ENCODE results near the gene PLEKHG2. TPM values are rescaled to one million over a fixed set of nuclear protein-coding genes. Genes with fewer than 3 reads are reported as not detected.

The PLEKHG2 gene
- total and polyA plus RNA-seq, 9 of the 15 experiments (the other 6 are each of a cell fraction or from before 2014, with no cell fraction given), result 0.98 to 45.7 (median 9.8) TPM

GRCh38 chr19:39405958-39406655, 6.4 kb upstream of the PLEKHG2 start (continued):
- no peak for TF ChIP-seq ZC3H8 (IDR thresholded peaks at IDR 0.05)
- TF ChIP-seq NELFE (IDR thresholded peaks at IDR 0.05; ENCODE audit: insufficient read depth, insufficient read length), result no peak
- no peak for TF ChIP-seq ZNF253 (CRISPR knock-in tag; conservative IDR thresholded peaks at IDR 0.05)
- TF ChIP-seq COPS2 (conservative IDR thresholded peaks at IDR 0.05), result no peak
- TF ChIP-seq ZBTB49 (CRISPR knock-in tag; IDR thresholded peaks at IDR 0.05; ENCODE audit: borderline replicate concordance), result no peak
- TF ChIP-seq IFI16 (CRISPR knock-in tag; IDR thresholded peaks at IDR 0.05), result no peak
- no peak for TF ChIP-seq ARID2 (IDR thresholded peaks at IDR 0.05)
- TF ChIP-seq OTX1 (CRISPR knock-in tag; IDR thresholded peaks at IDR 0.05), result peak; percentile 57; the same call in 1 of the 2 replicates
- no peak for TF ChIP-seq NUFIP1 (IDR thresholded peaks at IDR 0.05; ENCODE audit: partially characterized antibody)
- TF ChIP-seq MAZ (CRISPR knock-in tag; conservative IDR thresholded peaks at IDR 0.05 in 1 of 2, IDR thresholded peaks at IDR 0.05 in 1 of 2), result no peak
- no peak for TF ChIP-seq JUN (IDR thresholded peaks at IDR 0.05; ENCODE audit: borderline replicate concordance, low read depth, low read length)
- no peak for TF ChIP-seq JUN (CRISPR knock-in tag; IDR thresholded peaks at IDR 0.05; ENCODE audit: borderline replicate concordance)
- TF ChIP-seq PCBP1 (IDR thresholded peaks at IDR 0.05; ENCODE audit: low read depth, low read length, poor library complexity, severe bottlenecking), result peak; percentile 8
- TF ChIP-seq CREBBP (IDR thresholded peaks at IDR 0.05; ENCODE audit: low read depth, low read length), result no peak
- TF ChIP-seq ZFP36 (IDR thresholded peaks at IDR 0.05; ENCODE audit: low read depth, low read length, partially characterized antibody), result no peak
- TF ChIP-seq CHAMP1 (IDR thresholded peaks at IDR 0.05), result no peak
- TF ChIP-seq ZNF280B (CRISPR knock-in tag; IDR thresholded peaks at IDR 0.05), result no peak
- TF ChIP-seq LCOR (CRISPR knock-in tag; IDR thresholded peaks at IDR 0.05), result no peak
- no peak for TF ChIP-seq PHTF2 (CRISPR knock-in tag; IDR thresholded peaks at IDR 0.05)
- TF ChIP-seq RBM15 (IDR thresholded peaks at IDR 0.05; ENCODE audit: insufficient read depth, low read length), result no peak
- no peak for TF ChIP-seq CREM (IDR thresholded peaks at IDR 0.05; ENCODE audit: low read depth)
- peak; percentile 61; the same call in 1 of the 2 replicates for TF ChIP-seq PKNOX1 (IDR thresholded peaks at IDR 0.05)
- peak; percentile 40; the same call in 1 of the 2 replicates for TF ChIP-seq SMARCA5 (IDR thresholded peaks at IDR 0.05)
